Measurements from ENCODE around the gene FRMD5. TPM values are rescaled to one million over a fixed set of nuclear protein-coding genes. Genes with fewer than 3 reads are reported as not detected.
"Not testable (repeated sequence)": the region's sequence is repeated elsewhere in the genome, so short reads cannot be mapped to it uniquely, and the experiment has no call there.

Gene FRMD5
- total RNA-seq, 1 experiment from 2014 or later = 17.4 TPM

DNA sequence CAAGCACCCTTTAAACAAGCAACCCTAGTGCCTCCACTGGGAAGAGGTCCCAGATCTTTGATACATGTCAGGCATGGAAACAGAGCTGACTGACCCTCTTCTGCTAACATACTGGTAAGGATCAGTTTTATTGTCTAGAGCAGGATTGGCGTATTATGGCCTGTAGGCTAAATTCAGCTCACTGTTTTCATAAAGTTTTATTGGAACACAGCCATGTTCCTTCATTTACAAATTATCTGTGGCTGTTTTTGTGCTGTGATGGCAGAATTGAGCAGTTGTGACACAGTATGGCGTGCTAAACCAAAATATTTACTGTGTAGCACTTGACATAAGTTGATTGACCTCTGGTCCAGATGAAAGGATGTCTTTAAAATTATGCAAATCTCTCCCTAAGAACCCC, 323.2 kb downstream of the FRMD5 start:
- POLR2A ChIA-PET = no interaction called here
- intact Hi-C loops (cut with micrococcal nuclease; ENCODE audit: unreplicated experiment) = loop anchor here (1.0 to 10.0 kb wide), 3 partner anchors 194 to 633 kb away; no protein-coding TSS in a partner anchor
- Histone ChIP-seq H3K27me3 (replicated peaks; ENCODE audit: control insufficient read depth, insufficient read depth, low read length) (no peaks in the 10 kb centered on the region), H3K9me3 (no peaks in the 10 kb centered on the region), H3K4me1 (peaks cover 4% of the 10 kb centered on the region), H3K36me3 (ENCODE audit: control insufficient read depth, insufficient read depth, low read length) (no peaks in the 10 kb centered on the region; the same call in none of the 2 replicates), H3K4me3 (ENCODE audit: low read depth, low read length) (no peak overlapping the region)
- no peaks in the 10 kb centered on the region for H3K9me3 Mint-ChIP-seq (ENCODE audit: unreplicated experiment)
- CTCF ChIA-PET = interaction anchor here (0.5 to 0.6 kb wide), 2 partner anchors 428 to 477 kb away, joined by 3 read pairs; no protein-coding TSS in a partner anchor
- no peaks in the 10 kb centered on the region for H3K27me3 Mint-ChIP-seq (ENCODE audit: insufficient read depth, unreplicated experiment)
- no peak for DNase-seq
- H3K27ac Mint-ChIP-seq (ENCODE audit: unreplicated experiment) = no peak overlapping the region
- TF ChIP-seq, protein P1, sequence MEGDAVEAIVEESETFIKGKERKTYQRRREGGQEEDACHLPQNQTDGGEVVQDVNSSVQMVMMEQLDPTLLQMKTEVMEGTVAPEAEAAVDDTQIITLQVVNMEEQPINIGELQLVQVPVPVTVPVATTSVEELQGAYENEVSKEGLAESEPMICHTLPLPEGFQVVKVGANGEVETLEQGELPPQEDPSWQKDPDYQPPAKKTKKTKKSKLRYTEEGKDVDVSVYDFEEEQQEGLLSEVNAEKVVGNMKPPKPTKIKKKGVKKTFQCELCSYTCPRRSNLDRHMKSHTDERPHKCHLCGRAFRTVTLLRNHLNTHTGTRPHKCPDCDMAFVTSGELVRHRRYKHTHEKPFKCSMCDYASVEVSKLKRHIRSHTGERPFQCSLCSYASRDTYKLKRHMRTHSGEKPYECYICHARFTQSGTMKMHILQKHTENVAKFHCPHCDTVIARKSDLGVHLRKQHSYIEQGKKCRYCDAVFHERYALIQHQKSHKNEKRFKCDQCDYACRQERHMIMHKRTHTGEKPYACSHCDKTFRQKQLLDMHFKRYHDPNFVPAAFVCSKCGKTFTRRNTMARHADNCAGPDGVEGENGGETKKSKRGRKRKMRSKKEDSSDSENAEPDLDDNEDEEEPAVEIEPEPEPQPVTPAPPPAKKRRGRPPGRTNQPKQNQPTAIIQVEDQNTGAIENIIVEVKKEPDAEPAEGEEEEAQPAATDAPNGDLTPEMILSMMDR (IDR thresholded peaks at IDR 0.05; ENCODE audit: insufficient read depth in 1 of 2, low read depth in 1 of 2, low read length in 1 of 2, severe bottlenecking in 1 of 2, unreplicated experiment in 1 of 2) = no peak
- no TSS peak for BruUV-seq (replicated peaks)
- no peak overlapping the region for H3K4me3 Mint-ChIP-seq (ENCODE audit: unreplicated experiment)
- H3K36me3 Mint-ChIP-seq (ENCODE audit: insufficient read depth, unreplicated experiment) = peaks cover 71% of the 10 kb centered on the region
- H3K4me1 Mint-ChIP-seq (ENCODE audit: low read depth, unreplicated experiment) = peaks cover 4% of the 10 kb centered on the region

DNA sequence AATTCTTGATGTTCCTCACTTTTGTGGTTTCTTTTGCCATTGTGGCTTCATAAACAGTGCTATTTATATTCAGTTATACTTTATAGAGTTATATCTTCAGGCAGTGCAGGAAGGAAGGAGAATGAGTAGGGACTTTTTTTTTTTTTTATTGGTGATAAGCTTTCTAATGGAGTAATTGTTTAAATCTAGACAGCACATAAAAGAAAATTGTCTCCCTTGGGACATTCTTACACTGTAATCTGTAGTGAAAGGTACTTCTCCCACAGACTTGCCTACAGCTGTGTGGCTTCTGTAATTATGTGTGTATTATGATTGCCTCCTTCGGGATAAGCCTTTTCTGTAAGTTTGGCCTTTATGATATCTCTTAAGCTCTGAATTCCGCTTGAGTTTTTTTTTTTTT, 326.7 kb downstream of the FRMD5 start:
- CTCF ChIA-PET = interaction anchor here (0.7 kb wide), 1 partner anchor 45 kb away, joined by 7 read pairs; no protein-coding TSS in a partner anchor
- no peaks in the 10 kb centered on the region for H3K27me3 Mint-ChIP-seq (ENCODE audit: insufficient read depth, unreplicated experiment)
- TF ChIP-seq, protein P1 (IDR thresholded peaks at IDR 0.05; ENCODE audit: insufficient read depth in 1 of 2, low read depth in 1 of 2, low read length in 1 of 2, severe bottlenecking in 1 of 2, unreplicated experiment in 1 of 2) = no peak
- H3K4me3 Mint-ChIP-seq (ENCODE audit: unreplicated experiment) = no peak overlapping the region
- Histone ChIP-seq H3K9me3 (no peaks in the 10 kb centered on the region), H3K36me3 (ENCODE audit: control insufficient read depth, insufficient read depth, low read length) (no peaks in the 10 kb centered on the region; the same call in 1 of the 2 replicates), H3K4me1 (no peaks in the 10 kb centered on the region), H3K27me3 (replicated peaks; ENCODE audit: control insufficient read depth, insufficient read depth, low read length) (no peaks in the 10 kb centered on the region), H3K4me3 (ENCODE audit: low read depth, low read length) (no peak overlapping the region)
- intact Hi-C loops (cut with micrococcal nuclease; ENCODE audit: unreplicated experiment) = no loop called here
- POLR2A ChIA-PET = no interaction called here
- peaks cover 56% of the 10 kb centered on the region for H3K36me3 Mint-ChIP-seq (ENCODE audit: insufficient read depth, unreplicated experiment)
- no peak overlapping the region for H3K27ac Mint-ChIP-seq (ENCODE audit: unreplicated experiment)
- H3K4me1 Mint-ChIP-seq (ENCODE audit: low read depth, unreplicated experiment) = no peaks in the 10 kb centered on the region
- no peaks in the 10 kb centered on the region for H3K9me3 Mint-ChIP-seq (ENCODE audit: unreplicated experiment)
- BruUV-seq (replicated peaks) = no TSS peak
- no peak for DNase-seq

DNA sequence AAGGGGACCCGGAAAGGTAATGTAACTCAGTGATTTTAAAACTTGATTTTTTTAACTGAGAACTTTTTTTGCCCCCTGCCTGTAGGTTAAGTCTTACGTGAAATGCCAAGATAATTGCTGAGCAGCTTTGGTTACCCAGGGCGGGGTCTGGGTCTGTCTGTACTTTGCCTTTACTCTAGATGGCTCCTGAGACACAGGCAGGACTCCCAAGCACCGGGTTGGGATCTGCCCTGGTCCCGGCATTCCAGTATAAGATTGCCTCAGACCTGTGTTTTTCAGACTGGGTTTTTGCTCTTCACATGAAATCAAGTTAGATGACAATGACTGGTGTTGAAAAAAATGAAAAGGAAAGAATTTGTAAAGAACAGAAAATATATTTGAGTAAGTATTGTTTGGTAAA, 328.0 kb downstream of the FRMD5 start:
- no peaks in the 10 kb centered on the region for H3K9me3 Mint-ChIP-seq (ENCODE audit: unreplicated experiment)
- peak overlapping the region; percentile 9 for H3K27ac Mint-ChIP-seq (ENCODE audit: unreplicated experiment)
- H3K36me3 Mint-ChIP-seq (ENCODE audit: insufficient read depth, unreplicated experiment) = peaks cover 52% of the 10 kb centered on the region
- no TSS peak for BruUV-seq (replicated peaks)
- no peaks in the 10 kb centered on the region for H3K4me1 Mint-ChIP-seq (ENCODE audit: low read depth, unreplicated experiment)
- TF ChIP-seq, protein P1 (IDR thresholded peaks at IDR 0.05; ENCODE audit: insufficient read depth in 1 of 2, low read depth in 1 of 2, low read length in 1 of 2, severe bottlenecking in 1 of 2, unreplicated experiment in 1 of 2) = peak in 1 of 2 experiments; percentile 20
- Histone ChIP-seq H3K4me3 (ENCODE audit: low read depth, low read length) (no peak overlapping the region), H3K36me3 (ENCODE audit: control insufficient read depth, insufficient read depth, low read length) (no peaks in the 10 kb centered on the region; the same call in 1 of the 2 replicates), H3K4me1 (no peaks in the 10 kb centered on the region), H3K9me3 (no peaks in the 10 kb centered on the region), H3K27me3 (replicated peaks; ENCODE audit: control insufficient read depth, insufficient read depth, low read length) (no peaks in the 10 kb centered on the region)
- no peaks in the 10 kb centered on the region for H3K27me3 Mint-ChIP-seq (ENCODE audit: insufficient read depth, unreplicated experiment)
- no peak overlapping the region for H3K4me3 Mint-ChIP-seq (ENCODE audit: unreplicated experiment)
- CTCF ChIA-PET = no interaction called here
- intact Hi-C loops (cut with micrococcal nuclease; ENCODE audit: unreplicated experiment) = no loop called here
- peak; percentile 39 to 53 for DNase-seq
- POLR2A ChIA-PET = no interaction called here

DNA sequence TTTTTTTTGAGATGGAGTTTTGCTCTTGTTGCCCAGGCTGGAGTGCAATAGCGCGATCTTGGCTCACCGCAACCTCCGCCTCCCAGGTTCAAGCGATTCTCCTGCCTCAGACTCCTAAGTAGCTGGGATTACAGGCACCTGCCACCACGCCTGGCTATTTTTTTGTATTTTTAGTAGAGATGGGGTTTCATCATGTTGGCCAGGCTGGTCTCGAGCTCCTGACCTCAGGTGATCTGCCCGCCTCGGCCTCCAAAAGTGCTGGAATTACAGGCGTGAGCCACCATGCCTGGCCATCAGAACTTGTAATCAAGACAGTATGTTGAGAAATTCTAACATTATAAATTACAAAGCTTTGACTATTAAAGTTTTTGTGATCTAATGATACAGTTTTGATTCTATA, 328.4 kb downstream of the FRMD5 start:
- H3K9me3 ChIP-seq; H3K9me3 Mint-ChIP-seq (ENCODE audit: unreplicated experiment); H3K27ac Mint-ChIP-seq (ENCODE audit: unreplicated experiment); intact Hi-C loops (cut with micrococcal nuclease; ENCODE audit: unreplicated experiment); H3K36me3 ChIP-seq (ENCODE audit: control insufficient read depth, insufficient read depth, low read length); DNase-seq; H3K27me3 ChIP-seq (replicated peaks; ENCODE audit: control insufficient read depth, insufficient read depth, low read length); H3K27me3 Mint-ChIP-seq (ENCODE audit: insufficient read depth, unreplicated experiment); CTCF ChIA-PET; H3K4me1 ChIP-seq; BruUV-seq (replicated peaks); H3K4me3 Mint-ChIP-seq (ENCODE audit: unreplicated experiment); H3K4me3 ChIP-seq (ENCODE audit: low read depth, low read length); H3K4me1 Mint-ChIP-seq (ENCODE audit: low read depth, unreplicated experiment): not testable (repeated sequence)
- POLR2A ChIA-PET = interaction anchor here (0.7 kb wide), 1 partner anchor 11 kb away, joined by 5 read pairs; no protein-coding TSS in a partner anchor
- H3K36me3 Mint-ChIP-seq (ENCODE audit: insufficient read depth, unreplicated experiment) = peaks cover 54% of the 10 kb centered on the region
